Hematopoietic multipotent progenitor cell treated with erythropoietin and hydrocortisone succinate and interleukin-3 and kit ligand, for 4 days (in vitro differentiated cells): ENCODE measurements around the gene SMURF1.
"Not testable (repeated sequence)": the region's sequence is repeated elsewhere in the genome, so short reads cannot be mapped to it uniquely, and the experiment has no call there.

Source experiments
- DNase-seq: peaks from one replicate; pipeline ENCODE4 v3.0.0-alpha.2; 2015

Gene SMURF1

DNA sequence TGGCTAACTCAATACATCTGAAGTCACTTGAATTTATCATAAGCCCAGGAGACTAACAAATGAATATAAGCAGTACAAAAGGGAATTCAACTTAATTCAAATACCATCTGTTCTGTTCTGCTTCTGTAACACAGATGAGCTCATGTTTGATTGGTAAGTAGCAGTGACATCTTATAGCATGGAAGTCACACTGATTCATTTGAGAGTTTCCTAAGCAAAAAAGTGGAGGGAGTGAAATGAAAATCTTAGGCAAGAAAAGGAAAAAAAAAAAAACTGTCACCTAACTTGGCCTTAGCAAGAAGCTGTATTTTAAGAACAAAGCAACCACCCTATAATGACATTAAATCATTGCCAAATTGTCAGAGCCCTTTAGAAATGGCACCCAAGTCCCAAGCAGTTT, 49.5 kb downstream of the SMURF1 start:
- no peak for DNase-seq

DNA sequence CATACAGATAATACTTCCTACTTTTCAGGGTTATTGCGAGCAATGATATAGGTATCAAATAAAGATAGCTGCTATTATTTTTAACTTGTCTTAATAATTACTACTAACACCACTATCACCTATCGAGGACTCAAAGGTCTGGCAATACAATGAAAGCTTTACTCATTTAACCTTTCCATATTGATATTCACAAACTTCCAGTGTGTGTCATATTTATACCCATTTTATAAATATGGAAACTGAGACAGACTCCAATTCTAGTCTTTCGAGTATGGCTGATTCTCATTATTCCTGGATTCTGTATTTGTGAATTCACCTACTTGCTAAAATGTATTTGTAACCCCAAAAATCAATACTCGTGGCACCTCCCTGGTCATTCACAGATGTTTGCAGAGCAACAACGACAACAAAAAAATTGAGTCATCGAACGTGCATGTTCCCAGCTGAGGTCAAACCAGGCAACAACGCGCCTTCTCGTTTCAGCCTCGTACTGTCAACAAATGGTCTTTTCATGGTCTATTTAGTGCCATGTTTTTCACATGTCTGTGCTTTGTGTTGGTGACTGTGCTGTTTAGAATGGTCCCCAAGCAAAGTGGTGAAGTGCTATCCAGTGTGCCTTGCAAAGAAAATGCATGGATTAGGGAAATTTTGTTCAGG, 51.7 kb downstream of the SMURF1 start:
- DNase-seq: no peak

DNA sequence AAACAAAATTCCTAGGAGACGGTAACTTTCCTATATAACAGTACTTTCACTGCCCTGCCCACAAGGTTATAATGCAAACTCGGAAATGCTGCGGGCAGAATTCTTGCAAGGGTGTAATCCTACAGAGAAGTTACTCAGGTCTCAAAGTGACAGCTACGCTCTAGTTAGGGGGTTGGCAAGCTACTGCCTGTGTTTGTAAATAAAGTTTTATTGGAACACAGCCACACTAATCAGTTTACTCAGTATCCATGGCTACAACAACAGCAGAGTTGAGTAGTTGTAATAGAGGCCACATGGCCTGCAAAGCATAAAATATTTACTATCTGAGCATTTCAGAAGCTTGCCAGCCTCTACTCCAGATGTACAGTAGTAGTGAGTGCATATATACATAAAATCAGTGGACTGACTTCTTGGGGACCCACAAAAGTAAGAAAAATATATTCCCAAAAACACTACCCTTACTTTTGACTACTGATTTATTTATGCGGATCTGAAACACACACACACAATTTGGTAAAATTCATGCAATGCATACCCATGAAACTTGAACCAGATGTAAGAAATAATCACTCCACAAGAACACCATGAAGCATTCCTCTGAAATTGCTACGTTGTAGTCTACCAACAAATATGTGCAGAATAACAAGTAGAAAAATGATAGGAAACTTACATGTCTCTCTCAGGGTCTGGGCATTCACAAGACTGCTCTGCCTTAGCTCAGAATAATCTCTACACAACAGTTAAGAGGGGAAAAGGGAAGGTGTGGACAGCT, 53.0 kb downstream of the SMURF1 start:
- DNase-seq: no peak

DNA sequence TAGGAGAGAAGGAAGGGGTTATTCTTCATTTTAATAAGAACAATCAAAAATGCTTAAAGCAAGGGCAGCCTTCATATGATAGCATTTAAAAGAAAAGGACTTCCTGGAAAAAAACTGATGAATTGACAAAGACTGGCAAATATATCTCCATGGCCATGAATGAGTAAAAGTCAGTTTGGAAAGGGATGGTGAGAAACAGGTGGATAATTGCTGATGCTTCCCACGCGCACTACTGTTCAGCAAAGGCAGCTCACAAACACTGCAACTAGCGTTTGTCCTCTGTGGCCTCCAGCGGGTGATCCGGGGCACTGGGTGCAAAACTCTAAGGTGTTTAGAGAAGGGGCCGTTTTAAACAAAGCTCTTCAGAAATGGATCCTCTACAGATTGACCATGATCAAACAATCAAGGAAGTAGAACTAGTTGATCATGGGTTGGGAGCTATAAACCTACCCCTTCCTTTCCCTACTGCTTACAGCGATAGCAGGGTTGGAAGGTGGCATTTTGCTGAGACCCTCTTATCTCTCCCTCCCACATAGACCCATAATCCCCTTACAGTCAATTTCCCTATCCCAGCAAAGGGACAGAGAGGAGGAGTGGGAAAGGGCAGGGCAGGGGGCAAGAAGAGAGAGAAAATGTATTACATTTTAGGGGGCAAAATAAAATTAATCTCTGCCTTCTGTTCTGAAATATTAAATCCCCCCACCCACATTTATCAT, 53.8 kb downstream of the SMURF1 start:
- no peak for DNase-seq

DNA sequence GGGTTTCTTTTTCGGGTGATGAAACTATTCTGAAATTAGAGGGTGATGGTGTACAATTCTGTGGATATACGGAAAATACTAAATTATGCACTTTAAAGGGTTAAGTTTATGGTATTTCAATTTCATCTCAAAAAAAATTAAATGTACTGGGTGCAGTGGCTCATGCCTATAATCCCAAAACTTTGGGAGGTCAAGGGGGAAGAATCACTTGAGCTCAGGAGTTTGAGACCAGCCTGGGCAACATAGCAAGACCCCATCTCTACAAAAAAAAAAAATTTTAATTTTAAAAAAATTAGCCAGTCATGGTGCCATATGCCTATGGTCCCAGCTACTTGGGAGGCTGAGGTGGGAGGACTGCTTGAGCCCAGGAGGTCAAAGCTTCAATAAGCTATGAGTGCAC, 57.0 kb downstream of the SMURF1 start:
- no peak for DNase-seq

DNA sequence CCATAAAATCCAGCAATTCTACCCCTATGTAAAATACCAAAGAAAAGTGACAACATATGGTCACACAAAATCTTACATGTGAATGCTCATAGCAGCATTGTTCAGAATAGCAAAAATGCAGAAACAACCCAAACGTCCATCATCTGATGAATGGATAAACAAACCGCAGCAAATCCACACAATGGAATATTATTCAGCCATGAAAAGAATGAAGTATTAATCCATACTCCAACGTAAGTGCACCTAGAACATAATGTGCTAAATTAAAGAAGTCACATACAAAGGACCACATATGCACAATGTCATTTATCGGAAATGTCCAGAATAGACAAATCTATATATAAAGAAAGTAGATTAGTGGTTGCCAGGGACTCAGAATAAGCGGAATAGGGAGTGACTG, 57.4 kb downstream of the SMURF1 start:
- DNase-seq: no peak

DNA sequence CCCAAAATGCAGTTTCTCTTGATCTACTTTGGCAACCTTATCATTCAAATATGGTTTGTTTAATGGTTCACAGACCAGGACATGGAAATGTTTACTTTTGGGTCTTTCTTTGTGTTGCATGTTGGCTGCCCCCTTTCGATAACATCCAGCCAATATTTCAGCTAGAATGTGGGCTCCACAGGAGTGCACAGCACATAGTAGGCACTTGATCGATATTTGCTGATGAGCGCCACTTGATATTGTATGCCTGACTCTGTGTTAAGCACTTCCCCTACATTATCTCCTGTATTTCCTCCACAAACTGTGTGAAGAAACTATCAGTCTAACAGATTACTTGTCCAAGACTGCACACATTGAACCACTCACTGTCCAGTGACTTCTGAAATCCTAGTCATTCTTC, 60.2 kb downstream of the SMURF1 start:
- DNase-seq: no peak

DNA sequence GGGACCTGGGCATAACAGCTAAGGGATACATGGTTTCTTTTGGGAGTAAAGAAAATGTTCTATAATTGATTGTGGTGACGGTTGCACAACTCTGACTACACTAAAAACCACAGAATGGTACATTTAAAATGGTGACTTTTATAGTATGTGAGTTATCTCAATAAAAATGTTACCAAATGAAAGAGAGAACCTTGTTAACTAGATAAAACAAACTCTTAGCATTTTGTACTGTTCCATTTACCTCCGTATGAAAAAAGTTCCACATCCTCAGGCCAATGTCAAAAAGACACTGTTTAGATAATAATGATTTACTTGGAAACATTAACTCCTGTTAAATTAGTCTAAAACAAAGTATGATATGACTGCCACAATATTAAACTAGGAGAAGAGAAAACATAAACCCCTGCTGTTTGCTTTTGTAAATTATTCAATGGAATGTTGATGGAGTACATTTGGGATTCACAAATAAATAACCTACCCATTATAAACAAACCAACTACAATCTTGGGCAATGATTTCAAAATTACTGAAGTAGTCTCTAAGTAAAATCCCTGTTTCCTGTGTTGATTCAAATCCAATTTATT, 60.7 kb downstream of the SMURF1 start:
- DNase-seq: peak; percentile 53

DNA sequence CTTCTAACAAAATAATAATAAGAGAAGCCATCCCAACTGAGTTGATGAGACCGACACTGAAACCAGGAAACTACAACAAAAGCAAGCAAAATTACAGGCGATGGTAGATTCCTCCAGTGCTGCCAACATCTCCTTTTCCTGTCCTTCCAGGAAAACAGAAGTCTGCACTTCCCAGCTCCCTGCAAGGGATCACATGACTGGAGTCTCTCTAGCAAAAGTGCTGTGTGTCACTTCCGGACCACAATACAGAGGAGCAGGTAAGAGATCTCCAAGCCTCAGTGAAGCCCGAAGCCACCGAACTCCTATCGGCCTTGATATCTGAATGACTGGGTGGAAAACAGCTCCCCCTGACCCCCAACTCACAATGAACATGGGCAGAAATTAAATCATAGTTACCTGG, 63.2 kb downstream of the SMURF1 start:
- no peak for DNase-seq

DNA sequence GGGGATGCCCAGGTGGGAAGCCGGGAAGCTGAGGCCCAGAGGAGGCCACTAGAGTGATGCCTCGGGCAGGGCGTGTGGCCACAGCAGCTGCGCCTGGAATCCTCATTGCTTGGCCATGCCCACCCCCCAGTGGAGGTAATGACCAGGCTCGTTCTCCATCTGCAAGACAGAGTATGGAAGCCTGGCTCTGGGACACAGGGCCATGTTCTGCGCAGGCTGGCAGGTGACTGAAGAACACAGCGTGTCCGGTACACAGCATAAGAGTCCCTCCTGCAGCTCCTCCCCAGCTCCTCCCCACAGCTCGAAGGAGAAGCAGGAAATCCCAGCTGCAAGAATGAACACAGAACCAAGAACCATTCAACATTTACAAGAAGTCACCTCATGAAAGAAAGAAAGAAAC, 64.8 kb downstream of the SMURF1 start:
- peak; percentile 51 for DNase-seq

DNA sequence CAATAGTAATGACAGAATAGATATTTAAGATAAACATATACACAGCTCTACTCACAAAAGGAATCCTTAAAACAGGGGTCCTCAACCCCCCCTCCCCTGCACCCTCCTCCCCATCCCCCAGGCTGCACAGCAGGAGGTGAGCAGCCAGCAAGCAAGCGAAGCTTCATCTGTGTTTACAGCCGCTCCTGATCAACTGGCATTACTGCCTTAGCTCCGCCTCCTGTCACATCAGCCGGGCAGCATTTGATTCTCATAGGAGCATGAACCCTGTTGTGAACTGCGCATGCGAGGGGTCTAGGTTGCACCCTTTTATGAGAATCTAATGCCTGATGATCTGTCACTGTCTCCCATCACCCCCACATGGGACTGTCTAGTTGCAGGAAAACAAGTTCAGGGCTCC, 65.5 kb downstream of the SMURF1 start:
- DNase-seq: no peak

DNA sequence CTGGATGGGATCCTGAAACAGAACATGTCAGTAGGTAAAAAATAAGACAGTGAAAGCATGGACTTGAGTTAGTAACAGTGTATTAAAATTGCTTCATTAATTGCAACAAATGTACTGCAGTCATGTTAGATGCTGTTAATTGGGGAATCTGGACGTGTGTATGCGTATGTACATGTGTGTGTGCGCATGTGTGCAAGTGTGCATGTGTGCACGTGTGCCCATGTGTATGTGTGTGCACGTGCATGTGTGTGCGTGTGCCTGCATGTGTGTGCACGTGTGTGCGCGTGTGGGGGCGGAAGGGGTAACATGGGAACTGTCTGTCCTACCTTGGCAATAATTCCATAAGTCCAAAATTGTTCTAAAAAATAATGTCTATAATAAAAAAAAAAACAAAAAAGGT, 67.3 kb downstream of the SMURF1 start:
- DNase-seq: no peak

DNA sequence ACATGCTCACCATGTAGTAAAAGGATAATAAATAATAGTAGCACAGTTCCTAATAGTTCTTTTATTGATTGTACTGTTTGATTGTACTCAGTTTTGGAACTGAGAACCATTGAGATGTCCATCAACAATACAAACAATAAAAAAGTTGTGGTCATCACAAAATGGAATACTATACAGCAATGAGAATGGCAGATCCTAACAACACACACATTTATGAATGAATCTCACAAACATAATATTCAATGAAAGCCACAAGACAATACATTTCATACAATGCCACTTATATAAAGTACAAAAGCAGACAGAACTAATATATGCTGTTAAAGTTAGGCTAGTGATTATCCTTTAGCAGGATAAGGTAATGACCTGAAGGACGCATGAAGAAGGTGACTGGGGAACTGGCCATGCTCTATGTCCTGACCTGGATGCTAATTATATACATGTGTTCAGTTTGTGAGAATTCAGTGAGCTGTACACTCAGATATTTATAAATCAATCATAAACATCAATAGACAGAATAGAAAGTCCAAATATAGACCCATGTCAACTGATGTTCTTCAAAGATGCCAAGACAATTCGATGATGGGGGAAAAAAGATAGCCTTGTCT, 70.0 kb downstream of the SMURF1 start:
- DNase-seq: no peak

DNA sequence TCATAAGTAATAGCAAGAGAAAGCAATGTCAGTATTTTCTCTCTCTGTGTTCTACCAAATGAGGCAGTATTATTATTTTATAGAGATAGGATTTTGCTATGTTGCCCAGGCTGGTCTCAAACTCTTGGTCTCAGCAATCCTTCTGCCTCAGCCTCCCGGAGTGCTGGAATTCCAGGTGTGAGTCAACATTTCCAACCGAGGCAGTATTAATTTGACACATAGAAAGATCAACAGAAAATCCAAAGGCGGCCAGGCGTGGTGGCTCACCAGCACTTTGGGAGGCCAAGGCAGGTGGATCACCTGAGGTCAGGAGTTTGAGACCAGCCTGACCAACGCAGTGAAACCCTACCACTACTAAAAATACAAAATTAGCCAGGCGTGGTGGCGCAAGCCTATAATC, 71.8 kb downstream of the SMURF1 start:
- no peak for DNase-seq

DNA sequence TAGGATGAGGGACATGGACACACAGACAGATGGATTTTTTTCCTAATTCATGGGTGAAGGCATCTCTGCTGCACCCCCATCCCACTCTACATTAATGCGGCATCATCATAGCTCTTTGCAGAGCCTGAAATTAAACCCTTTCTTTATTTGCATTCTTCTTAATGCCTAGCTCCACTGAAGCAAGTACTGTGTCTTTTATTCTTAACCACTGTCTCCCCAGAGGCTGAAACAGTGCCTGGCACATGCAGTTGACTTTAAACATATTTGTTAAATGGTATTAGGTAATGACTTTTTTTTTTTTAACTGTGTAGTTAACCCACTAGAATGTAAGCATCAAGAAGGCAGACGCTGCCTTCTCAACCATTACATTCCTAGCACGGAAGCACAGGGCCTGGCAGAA, 73.5 kb downstream of the SMURF1 start:
- no peak for DNase-seq

DNA sequence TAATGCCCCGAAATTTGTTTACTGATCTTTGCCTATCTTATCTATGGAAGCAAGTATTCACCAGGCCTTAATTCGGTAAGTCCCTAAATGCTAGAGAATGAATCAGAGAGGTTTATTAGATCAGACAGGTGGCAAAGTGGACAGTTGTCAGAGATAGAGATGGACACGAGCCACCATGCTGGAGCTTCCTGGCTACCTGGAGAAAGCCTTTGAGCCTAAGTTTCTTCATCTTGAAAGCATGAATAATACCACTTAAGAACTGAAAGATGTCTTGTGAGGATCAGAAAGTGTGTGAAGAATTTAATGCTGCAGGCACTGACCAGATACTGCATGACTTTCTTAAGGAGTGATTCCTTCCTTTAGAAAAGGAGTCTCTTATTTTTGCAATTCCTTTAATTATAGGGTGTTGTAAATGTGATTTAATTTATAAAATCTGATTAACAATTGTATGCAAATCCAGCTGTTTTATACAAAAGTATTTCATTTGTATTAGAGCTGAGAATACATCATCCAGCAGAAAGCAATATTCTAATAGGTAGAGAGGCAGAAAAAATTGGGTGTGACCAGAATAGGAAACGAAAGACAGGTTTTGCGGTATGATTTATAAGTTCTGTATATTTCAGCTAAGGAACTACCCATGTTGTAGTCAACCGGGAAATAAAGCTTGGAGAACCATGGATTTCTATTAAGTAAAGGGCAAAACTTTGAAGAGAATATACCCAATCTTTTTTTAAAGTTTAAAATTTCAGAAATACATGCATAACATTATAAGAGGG, 82.7 kb downstream of the SMURF1 start:
- peak; percentile 53 for DNase-seq

DNA sequence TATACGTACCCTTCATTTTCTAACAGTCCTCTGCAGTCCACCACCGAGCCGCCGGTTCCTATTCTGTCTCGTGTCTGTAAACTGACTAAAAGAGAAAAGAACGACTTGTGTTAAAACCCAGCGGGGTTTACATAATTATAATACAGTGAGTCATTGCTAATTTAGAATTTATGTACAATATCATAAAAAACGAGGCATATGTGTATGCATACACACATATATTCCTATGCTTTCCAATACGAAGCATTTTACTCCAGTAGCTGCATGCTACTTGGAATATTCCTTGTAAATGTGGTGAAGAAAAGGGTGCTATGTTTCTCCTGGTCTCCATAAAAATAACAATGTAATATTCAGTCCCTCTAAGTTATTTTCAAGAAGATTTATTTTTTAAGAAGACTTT, 89.1 kb downstream of the SMURF1 start:
- no peak for DNase-seq

DNA sequence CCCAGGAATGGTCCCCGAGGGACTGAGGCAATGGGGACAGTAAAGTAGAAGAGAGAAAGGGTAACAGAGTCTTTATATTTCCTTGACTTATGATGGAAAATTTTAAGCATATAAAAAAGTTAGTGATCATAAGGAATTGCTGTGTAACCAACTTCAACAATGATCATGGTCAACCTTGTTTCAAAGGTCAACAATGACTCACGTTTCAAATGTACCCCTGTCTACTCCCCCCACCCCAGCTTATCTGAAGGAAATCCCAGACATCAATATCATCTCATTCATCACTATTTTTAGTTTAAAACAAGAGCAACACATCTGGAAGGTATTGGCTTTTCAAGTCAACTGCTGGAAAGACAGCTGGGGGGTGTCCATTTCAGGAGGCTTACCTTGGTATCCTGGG, 92.9 kb downstream of the SMURF1 start:
- DNase-seq: no peak

DNA sequence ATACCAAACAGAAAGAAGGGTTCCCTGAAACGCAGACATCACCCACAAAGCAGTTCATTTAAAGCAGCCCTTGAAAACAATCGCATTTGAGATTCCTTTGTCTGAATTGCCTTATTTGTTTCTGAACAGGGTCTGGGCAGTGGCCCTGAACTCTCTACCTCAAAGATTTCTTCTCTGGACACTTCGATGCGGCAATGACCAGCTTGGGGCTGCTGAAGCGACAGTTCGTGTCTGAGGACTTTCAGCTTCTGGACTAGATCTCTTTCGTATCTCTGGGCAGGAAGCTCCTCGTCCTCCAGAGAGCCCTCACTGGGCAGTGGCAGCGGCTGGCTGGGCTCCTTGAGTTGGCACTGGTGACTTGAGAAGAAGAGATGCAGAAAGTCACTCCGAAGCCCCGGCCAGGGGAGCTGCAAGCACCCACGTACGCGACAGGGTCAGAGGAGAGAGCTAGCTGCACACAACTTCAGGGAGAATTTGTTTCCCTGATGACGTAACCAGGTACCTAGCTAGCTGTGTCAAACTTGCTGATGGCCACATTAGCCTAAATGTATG, 96.3 kb downstream of the SMURF1 start:
- DNase-seq: no peak

DNA sequence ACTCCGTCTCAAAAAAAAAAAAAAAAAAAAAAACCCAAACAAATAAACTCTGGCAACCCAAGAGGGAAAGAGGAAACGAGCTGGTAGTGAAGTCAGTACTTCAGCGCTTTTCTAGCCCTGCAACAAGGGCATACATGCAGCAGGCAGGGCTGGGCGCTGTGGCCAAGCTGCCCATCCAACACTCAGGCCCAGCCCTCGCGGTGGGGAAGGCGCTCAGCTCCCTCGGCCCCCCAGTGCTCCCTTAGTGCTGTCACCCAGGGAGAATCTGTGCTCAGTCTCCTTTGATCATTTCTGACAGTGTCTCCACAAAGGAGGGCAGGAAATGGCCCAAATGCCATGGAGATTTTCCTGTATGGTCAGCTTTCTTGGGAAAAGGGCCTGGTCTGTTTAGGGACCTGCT, 97.2 kb downstream of the SMURF1 start:
- no peak for DNase-seq

DNA sequence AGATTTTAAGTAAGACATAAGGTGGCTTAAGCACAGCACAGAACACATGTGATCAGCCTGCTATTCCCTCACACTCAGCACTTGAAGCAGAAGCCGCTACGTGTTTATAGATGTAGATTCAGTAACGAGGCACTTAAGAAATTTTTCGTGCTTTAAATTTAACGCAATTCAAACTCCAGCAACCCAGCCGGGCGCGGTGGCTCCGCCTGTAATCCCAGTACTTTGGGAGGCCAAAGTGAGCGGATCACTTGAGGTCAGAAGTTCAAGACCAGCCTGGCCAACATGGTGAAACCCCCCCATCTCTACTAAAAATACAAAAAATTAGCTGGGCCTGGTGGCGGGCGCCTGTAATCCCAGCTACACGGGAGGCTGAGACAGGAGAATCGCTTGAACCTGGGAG, 97.6 kb downstream of the SMURF1 start:
- DNase-seq: not testable (repeated sequence)

DNA sequence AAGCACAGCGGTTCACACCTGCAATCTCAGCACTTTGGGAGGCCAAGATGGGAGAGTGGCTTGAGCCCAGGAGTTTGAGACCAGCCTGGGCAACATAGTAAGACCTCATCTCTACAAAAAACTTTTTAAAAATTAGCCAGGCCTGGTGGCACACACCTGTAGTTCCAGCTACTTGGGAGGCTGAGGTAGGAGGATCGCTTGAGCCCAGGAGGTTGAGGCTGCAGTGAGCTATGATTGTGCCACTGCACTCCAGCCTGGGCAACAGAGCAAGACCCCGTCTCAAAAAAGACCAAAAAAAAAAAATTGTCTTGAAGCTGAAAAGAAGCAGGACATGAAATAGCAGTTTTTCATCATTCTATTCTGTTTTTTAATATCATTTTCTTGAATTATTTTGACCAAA, 99.0 kb downstream of the SMURF1 start:
- not testable (repeated sequence) for DNase-seq
